Spleen (tissue), 7 donors: ENCODE data around the gene SLAIN2.

Experiments
- CTCF ChIP-seq, 11 experiments: fragments of 200-600 bp in 7 of 11; fragments of 450-650 bp in 4 of 11; sonication (generic) in 4 of 11; IDR thresholded peaks in 8 of 11; conservative IDR thresholded peaks in 3 of 11; 1 replicate in 7 of 11; 2 replicates in 4 of 11; pipeline versions ENCODE4 v1.4.0 to v1.8.0; 2016 to 2021; ENCODE audit warnings: antibody characterized with exemption in 11 of 11, inconsistent platforms in 4 of 11, mild to moderate bottlenecking in 1 of 11
- POLR2AphosphoS5 ChIP-seq, 3 donors: sonication (generic); formaldehyde crosslinking; IDR thresholded peaks; one replicate each; pipeline ENCODE4 v1.5.1; 2017; ENCODE audit warnings: antibody characterized with exemption in 3 of 3
- donor health status: DM: no; HTN: no; CAD: no; lungs with moderate emphysema.
- donor health status: DM: no; HTN: no; CAD: no.
- donor health status: DM: no; HTN: no; CAD: no.

GRCh38 chr4:48343035-48343434 is 1.7 kb downstream of the SLAIN2 start:
- TF ChIP-seq CTCF (IDR thresholded peaks at IDR 0.05 in 8 of 11, conservative IDR thresholded peaks at IDR 0.05 in 3 of 11) (no peak), POLR2AphosphoS5 (IDR thresholded peaks at IDR 0.05) (no peak)
